ENCODE data around the gene KPTN. TPM values are rescaled to one million over a fixed set of nuclear protein-coding genes. Genes with fewer than 3 reads are reported as not detected.

Gene KPTN
- total and polyA plus RNA-seq, 2 donors (not counting 1 experiment from before 2014, with no cell fraction given): 5.3 to 6.9 TPM

GRCh38 chr19:47480658-47481057 is 3.4 kb downstream of the KPTN start:
- no peak overlapping the region for H3K27ac ChIP-seq (ENCODE audit: insufficient read depth, low read length)
- H3K27me3 ChIP-seq (ENCODE audit: control insufficient read depth, insufficient read depth, low read length): no peaks in the 10 kb centered on the region
- peaks cover 2% of the 10 kb centered on the region for H3K4me1 ChIP-seq (ENCODE audit: control insufficient read depth, extremely low read depth, insufficient read depth, low read length)
- H3K9me3 ChIP-seq (ENCODE audit: control insufficient read depth, insufficient read depth, low read depth, low read length): no peaks in the 10 kb centered on the region
- no peak overlapping the region for H3K4me3 ChIP-seq (replicated peaks in 1 of 4; ENCODE audit: control extremely low read depth in 1 of 4, insufficient read depth in 1 of 4, low read depth in 3 of 4, low read length in 4 of 4)
- no peaks in the 10 kb centered on the region for H3K36me3 ChIP-seq (ENCODE audit: control insufficient read depth, insufficient read depth, low read length)
- DNase-seq (ENCODE audit: low read depth in 2 of 2): no peak
- H2AFZ ChIP-seq (ENCODE audit: low read length): no peak overlapping the region
- no peaks in the 10 kb centered on the region for H4K20me1 ChIP-seq (ENCODE audit: control insufficient read depth, extremely low read depth, insufficient read depth, low read length)
- H3K9ac ChIP-seq (ENCODE audit: insufficient read depth, low read length): no peak overlapping the region
- H3K79me2 ChIP-seq (ENCODE audit: control insufficient read depth, insufficient read depth, low read length): no peaks in the 10 kb centered on the region
- TF ChIP-seq EZH2 (IDR thresholded peaks at IDR 0.05; ENCODE audit: low read length, missing control alignments): no peak
- TF ChIP-seq CTCF (conservative IDR thresholded peaks at IDR 0.05 in 1 of 2, IDR thresholded peaks at IDR 0.05 in 1 of 2; ENCODE audit: low read depth in 1 of 2, low read length in 2 of 2): no peak
- no peak overlapping the region for H3K4me2 ChIP-seq (ENCODE audit: extremely low read depth, insufficient read depth, low read length)

DNA sequence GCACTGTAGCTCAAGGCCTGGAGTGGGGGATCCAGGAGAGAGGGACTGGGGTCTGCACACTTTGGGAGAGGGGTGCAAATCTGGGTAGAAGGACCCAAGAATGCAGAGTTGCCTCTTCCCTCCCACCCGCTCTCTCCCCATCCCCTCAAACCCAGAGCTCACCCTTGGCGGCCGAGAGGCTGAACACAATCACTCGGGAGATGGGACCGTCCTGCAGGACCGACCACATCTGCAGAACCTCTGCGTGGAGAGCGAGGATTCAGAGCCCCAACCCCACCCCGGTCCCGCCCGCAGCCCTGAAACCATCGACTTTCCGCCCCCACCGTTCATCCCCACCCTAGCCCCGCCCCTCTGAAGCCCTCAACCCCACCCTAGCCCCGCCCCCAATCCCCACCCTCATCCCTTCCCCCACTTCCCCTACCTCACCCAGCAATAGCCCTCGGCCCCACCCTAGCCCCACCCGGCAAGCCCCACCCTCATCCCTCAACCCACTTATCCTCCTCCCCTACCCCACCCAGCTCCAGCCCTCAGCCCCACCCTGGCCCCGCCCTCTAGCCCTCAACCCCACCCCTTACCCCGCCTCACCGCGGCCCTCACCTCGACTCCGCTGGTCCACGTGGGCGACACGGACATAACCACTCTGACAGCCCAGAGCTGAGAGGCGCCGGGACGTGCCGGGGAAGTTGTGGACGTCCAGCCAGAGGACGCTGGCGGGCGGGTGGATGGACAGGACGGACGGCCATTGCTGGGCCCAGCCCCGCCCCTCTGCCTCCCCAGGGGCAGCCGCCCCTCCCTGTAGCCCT is 4.1 kb downstream of the KPTN start:
- H3K9ac ChIP-seq (ENCODE audit: insufficient read depth, low read length): no peak overlapping the region
- H3K79me2 ChIP-seq (ENCODE audit: control insufficient read depth, insufficient read depth, low read length): no peaks in the 10 kb centered on the region
- peak overlapping the region in 1 of 4 experiments; percentile 12 for H3K4me3 ChIP-seq (replicated peaks in 1 of 4; ENCODE audit: control extremely low read depth in 1 of 4, insufficient read depth in 1 of 4, low read depth in 3 of 4, low read length in 4 of 4)
- H3K9me3 ChIP-seq (ENCODE audit: control insufficient read depth, insufficient read depth, low read depth, low read length): no peaks in the 10 kb centered on the region
- no peak overlapping the region for H3K27ac ChIP-seq (ENCODE audit: insufficient read depth, low read length)
- TF ChIP-seq EZH2 (IDR thresholded peaks at IDR 0.05; ENCODE audit: low read length, missing control alignments): no peak
- TF ChIP-seq CTCF (conservative IDR thresholded peaks at IDR 0.05 in 1 of 2, IDR thresholded peaks at IDR 0.05 in 1 of 2; ENCODE audit: low read depth in 1 of 2, low read length in 2 of 2): no peak
- DNase-seq (ENCODE audit: low read depth in 2 of 2): peak; percentile 7 to 9
- H3K36me3 ChIP-seq (ENCODE audit: control insufficient read depth, insufficient read depth, low read length): no peaks in the 10 kb centered on the region
- no peak overlapping the region for H2AFZ ChIP-seq (ENCODE audit: low read length)
- H3K4me1 ChIP-seq (ENCODE audit: control insufficient read depth, extremely low read depth, insufficient read depth, low read length): peaks cover 2% of the 10 kb centered on the region
- H3K27me3 ChIP-seq (ENCODE audit: control insufficient read depth, insufficient read depth, low read length): no peaks in the 10 kb centered on the region
- H3K4me2 ChIP-seq (ENCODE audit: extremely low read depth, insufficient read depth, low read length): no peak overlapping the region
- no peaks in the 10 kb centered on the region for H4K20me1 ChIP-seq (ENCODE audit: control insufficient read depth, extremely low read depth, insufficient read depth, low read length)

DNA sequence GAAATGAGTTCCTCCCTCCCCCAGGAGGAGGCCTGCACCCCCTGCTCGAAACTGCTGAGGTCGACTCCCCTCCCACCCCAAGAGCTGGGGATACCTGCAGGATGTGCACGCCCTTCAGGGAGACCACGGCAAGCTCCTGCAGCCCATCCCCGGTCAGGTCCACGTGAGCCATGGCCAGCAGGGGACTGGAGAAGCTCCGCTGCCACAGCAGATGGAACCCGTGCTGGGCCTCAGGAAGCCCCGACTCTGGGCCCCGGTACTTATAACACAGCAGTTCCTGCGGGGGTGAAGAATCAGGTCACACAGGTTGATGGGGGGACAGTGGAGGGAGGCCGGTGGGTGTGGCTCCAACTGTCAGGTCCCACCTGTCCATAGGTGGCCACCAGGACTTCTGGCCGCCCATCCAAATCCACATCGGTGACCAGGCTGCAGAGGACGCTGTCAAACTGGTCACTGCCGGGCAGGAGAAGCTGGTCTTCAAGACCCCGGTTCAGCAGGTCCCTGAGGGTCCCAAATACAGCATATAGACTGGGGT is 7.5 kb downstream of the KPTN start:
- H3K79me2 ChIP-seq (ENCODE audit: control insufficient read depth, insufficient read depth, low read length): no peaks in the 10 kb centered on the region
- no peaks in the 10 kb centered on the region for H4K20me1 ChIP-seq (ENCODE audit: control insufficient read depth, extremely low read depth, insufficient read depth, low read length)
- H2AFZ ChIP-seq (ENCODE audit: low read length): no peak overlapping the region
- H3K4me2 ChIP-seq (ENCODE audit: extremely low read depth, insufficient read depth, low read length): no peak overlapping the region
- H3K9me3 ChIP-seq (ENCODE audit: control insufficient read depth, insufficient read depth, low read depth, low read length): no peaks in the 10 kb centered on the region
- H3K27me3 ChIP-seq (ENCODE audit: control insufficient read depth, insufficient read depth, low read length): no peaks in the 10 kb centered on the region
- no peak for DNase-seq (ENCODE audit: low read depth in 2 of 2)
- no peaks in the 10 kb centered on the region for H3K36me3 ChIP-seq (ENCODE audit: control insufficient read depth, insufficient read depth, low read length)
- no peak overlapping the region for H3K9ac ChIP-seq (ENCODE audit: insufficient read depth, low read length)
- TF ChIP-seq CTCF (conservative IDR thresholded peaks at IDR 0.05 in 1 of 2, IDR thresholded peaks at IDR 0.05 in 1 of 2; ENCODE audit: low read depth in 1 of 2, low read length in 2 of 2) (no peak), EZH2 (IDR thresholded peaks at IDR 0.05; ENCODE audit: low read length, missing control alignments) (no peak)
- no peaks in the 10 kb centered on the region for H3K4me1 ChIP-seq (ENCODE audit: control insufficient read depth, extremely low read depth, insufficient read depth, low read length)
- H3K27ac ChIP-seq (ENCODE audit: insufficient read depth, low read length): no peak overlapping the region
- no peak overlapping the region for H3K4me3 ChIP-seq (replicated peaks in 1 of 4; ENCODE audit: control extremely low read depth in 1 of 4, insufficient read depth in 1 of 4, low read depth in 3 of 4, low read length in 4 of 4)

All from fibroblast of lung (primary cell).